ENCODE results near the gene FOXM1.
A peak's percentile ranks its signal among the peaks of the same experiment; 100 is the strongest.

FOXM1 gene, protein sequence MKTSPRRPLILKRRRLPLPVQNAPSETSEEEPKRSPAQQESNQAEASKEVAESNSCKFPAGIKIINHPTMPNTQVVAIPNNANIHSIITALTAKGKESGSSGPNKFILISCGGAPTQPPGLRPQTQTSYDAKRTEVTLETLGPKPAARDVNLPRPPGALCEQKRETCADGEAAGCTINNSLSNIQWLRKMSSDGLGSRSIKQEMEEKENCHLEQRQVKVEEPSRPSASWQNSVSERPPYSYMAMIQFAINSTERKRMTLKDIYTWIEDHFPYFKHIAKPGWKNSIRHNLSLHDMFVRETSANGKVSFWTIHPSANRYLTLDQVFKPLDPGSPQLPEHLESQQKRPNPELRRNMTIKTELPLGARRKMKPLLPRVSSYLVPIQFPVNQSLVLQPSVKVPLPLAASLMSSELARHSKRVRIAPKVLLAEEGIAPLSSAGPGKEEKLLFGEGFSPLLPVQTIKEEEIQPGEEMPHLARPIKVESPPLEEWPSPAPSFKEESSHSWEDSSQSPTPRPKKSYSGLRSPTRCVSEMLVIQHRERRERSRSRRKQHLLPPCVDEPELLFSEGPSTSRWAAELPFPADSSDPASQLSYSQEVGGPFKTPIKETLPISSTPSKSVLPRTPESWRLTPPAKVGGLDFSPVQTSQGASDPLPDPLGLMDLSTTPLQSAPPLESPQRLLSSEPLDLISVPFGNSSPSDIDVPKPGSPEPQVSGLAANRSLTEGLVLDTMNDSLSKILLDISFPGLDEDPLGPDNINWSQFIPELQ

GRCh38 chr12:2877047-2877952 lies at the start of gene FOXM1, which contains the start of gene RHNO1:
TSS of gene FOXM1 (minus strand) at chr12:2877174. CDS start at chr12:2874478, 2,696 bp downstream.
TSS of gene RHNO1 (plus strand) at chr12:2877223. CDS start at chr12:2885367, 8,144 bp downstream.
- H3K4me3 ChIP-seq (ENCODE audit: low read depth, low read length), result peak within 1 kb of the TSS; percentile 100

DNA sequence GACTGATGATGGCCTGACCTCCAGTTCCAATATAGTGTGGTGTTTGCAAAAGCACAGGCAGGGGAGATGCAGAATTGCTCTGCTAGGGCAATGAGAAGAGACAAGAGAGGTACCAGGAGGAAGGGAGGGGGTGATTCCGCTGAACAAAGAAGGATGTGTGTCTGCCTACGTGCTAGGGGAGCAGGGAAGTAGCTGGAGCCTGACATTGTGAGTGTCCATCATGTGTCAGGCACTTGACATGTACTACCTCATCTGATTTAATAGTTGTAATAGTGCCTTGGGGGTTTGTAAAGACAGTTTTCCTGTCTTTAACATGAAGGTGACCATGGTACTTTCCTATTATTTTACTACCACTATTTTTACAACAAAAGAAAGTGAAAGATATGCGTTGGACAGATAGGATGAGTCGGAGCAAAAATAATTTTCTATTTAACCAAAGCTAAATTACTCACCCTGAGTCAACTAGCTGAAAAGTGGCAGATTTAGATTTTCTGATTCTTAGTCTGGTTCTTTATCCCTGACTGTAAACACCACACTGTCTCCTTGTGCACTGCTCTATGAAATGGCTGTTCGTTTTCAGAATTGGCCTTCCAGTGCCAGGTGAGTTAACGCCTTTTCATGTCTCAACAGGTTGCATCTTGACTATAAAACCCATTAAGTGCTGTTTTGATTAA lies 48.5 kb upstream of the FOXM1 start:
- Histone ChIP-seq H3K36me3 (ENCODE audit: control insufficient read depth, insufficient read depth, low read length) (peaks cover 29% of the 10 kb centered on the region), H3K27me3 (ENCODE audit: control insufficient read depth, insufficient read depth, low read length) (no peaks in the 10 kb centered on the region), H3K27ac (ENCODE audit: low read depth, low read length) (no peak overlapping the region), H3K4me1 (ENCODE audit: control insufficient read depth, insufficient read depth, low read length) (peaks cover 14% of the 10 kb centered on the region), H3K9me3 (ENCODE audit: control insufficient read depth, insufficient read depth, low read length) (no peaks in the 10 kb centered on the region), H3K4me3 (ENCODE audit: low read depth, low read length) (no peak overlapping the region), H3K9ac (ENCODE audit: low read depth, low read length) (no peak overlapping the region)

More at GRCh38 chr12:2877047-2877952, at the start of gene FOXM1, which contains the start of gene RHNO1:
- Histone ChIP-seq H3K9ac (ENCODE audit: low read depth, low read length) (peak within 1 kb of the TSS; percentile 98), H3K9me3 (ENCODE audit: control insufficient read depth, insufficient read depth, low read length) (no peaks in the 10 kb centered on the region), H3K27ac (ENCODE audit: low read depth, low read length) (peak within 1 kb of the TSS; percentile 95), H3K27me3 (ENCODE audit: control insufficient read depth, insufficient read depth, low read length) (no peaks in the 10 kb centered on the region), H3K4me1 (ENCODE audit: control insufficient read depth, insufficient read depth, low read length) (peaks cover 11% of the 10 kb centered on the region), H3K36me3 (ENCODE audit: control insufficient read depth, insufficient read depth, low read length) (peaks cover 45% of the 10 kb centered on the region)

GRCh38 chr12:2924019-2924418 lies 47.0 kb upstream of the FOXM1 start:
- no peak overlapping the region for H3K27ac ChIP-seq (ENCODE audit: low read depth, low read length)
- no peaks in the 10 kb centered on the region for H3K9me3 ChIP-seq (ENCODE audit: control insufficient read depth, insufficient read depth, low read length)
- H3K4me1 ChIP-seq (ENCODE audit: control insufficient read depth, insufficient read depth, low read length), result peaks cover 14% of the 10 kb centered on the region
- H3K4me3 ChIP-seq (ENCODE audit: low read depth, low read length), result no peak overlapping the region
- H3K27me3 ChIP-seq (ENCODE audit: control insufficient read depth, insufficient read depth, low read length), result no peaks in the 10 kb centered on the region
- H3K9ac ChIP-seq (ENCODE audit: low read depth, low read length), result no peak overlapping the region
- H3K36me3 ChIP-seq (ENCODE audit: control insufficient read depth, insufficient read depth, low read length), result peaks cover 35% of the 10 kb centered on the region

GRCh38 chr12:2923057-2923456 lies 46.1 kb upstream of the FOXM1 start:
- H3K4me1 ChIP-seq (ENCODE audit: control insufficient read depth, insufficient read depth, low read length), result peaks cover 14% of the 10 kb centered on the region
- H3K9me3 ChIP-seq (ENCODE audit: control insufficient read depth, insufficient read depth, low read length), result no peaks in the 10 kb centered on the region
- peaks cover 35% of the 10 kb centered on the region for H3K36me3 ChIP-seq (ENCODE audit: control insufficient read depth, insufficient read depth, low read length)
- no peak overlapping the region for H3K9ac ChIP-seq (ENCODE audit: low read depth, low read length)
- no peaks in the 10 kb centered on the region for H3K27me3 ChIP-seq (ENCODE audit: control insufficient read depth, insufficient read depth, low read length)
- H3K27ac ChIP-seq (ENCODE audit: low read depth, low read length), result no peak overlapping the region
- H3K4me3 ChIP-seq (ENCODE audit: low read depth, low read length), result no peak overlapping the region

- no peaks in the 10 kb centered on the region for H3K27me3 ChIP-seq (ENCODE audit: control insufficient read depth, insufficient read depth, low read length)
- peaks cover 35% of the 10 kb centered on the region for H3K36me3 ChIP-seq (ENCODE audit: control insufficient read depth, insufficient read depth, low read length)
- no peak overlapping the region for H3K9ac ChIP-seq (ENCODE audit: low read depth, low read length)
- 0 out of 2 replicates have a peak overlapping the region, but pooled peaks have one; percentile 12 for H3K4me3 ChIP-seq (ENCODE audit: low read depth, low read length)
- peaks cover 14% of the 10 kb centered on the region for H3K4me1 ChIP-seq (ENCODE audit: control insufficient read depth, insufficient read depth, low read length)
- no peaks in the 10 kb centered on the region for H3K9me3 ChIP-seq (ENCODE audit: control insufficient read depth, insufficient read depth, low read length)
- peak overlapping the region; percentile 84 for H3K27ac ChIP-seq (ENCODE audit: low read depth, low read length)
Measured at GRCh38 chr12:2922329-2922728, 45.4 kb upstream of the FOXM1 start.

DNA sequence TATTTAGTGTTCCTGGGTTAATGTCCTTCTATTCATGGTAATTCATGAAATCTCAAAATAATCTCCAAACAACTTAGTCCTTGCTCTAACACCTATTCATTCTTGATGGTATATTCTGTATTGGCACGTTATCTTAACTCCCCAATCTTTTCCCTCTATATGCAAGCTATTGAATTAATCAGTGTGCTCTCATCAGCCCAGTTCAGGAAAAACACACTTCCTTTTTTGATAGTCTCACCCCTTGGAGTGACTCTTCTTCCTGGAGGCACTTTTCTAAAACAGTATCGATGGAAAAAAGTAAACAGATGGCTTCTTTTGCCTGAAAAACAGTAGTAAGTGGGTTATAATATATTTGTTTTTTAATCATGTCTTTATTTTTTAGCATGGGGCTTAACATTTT lies 42.3 kb upstream of the FOXM1 start:
- Histone ChIP-seq H3K27me3 (ENCODE audit: control insufficient read depth, insufficient read depth, low read length) (no peaks in the 10 kb centered on the region), H3K27ac (ENCODE audit: low read depth, low read length) (no peak overlapping the region), H3K4me3 (ENCODE audit: low read depth, low read length) (no peak overlapping the region), H3K9me3 (ENCODE audit: control insufficient read depth, insufficient read depth, low read length) (no peaks in the 10 kb centered on the region), H3K4me1 (ENCODE audit: control insufficient read depth, insufficient read depth, low read length) (peaks cover 14% of the 10 kb centered on the region), H3K9ac (ENCODE audit: low read depth, low read length) (no peak overlapping the region), H3K36me3 (ENCODE audit: control insufficient read depth, insufficient read depth, low read length) (peaks cover 24% of the 10 kb centered on the region)

GRCh38 chr12:2912216-2912575 lies 35.2 kb upstream of the FOXM1 start:
- Histone ChIP-seq H3K9me3 (ENCODE audit: control insufficient read depth, insufficient read depth, low read length) (no peaks in the 10 kb centered on the region), H3K27ac (ENCODE audit: low read depth, low read length) (peak overlapping the region; percentile 78), H3K4me3 (ENCODE audit: low read depth, low read length) (no peak overlapping the region), H3K9ac (ENCODE audit: low read depth, low read length) (no peak overlapping the region; the same call in 1 of the 2 replicates), H3K27me3 (ENCODE audit: control insufficient read depth, insufficient read depth, low read length) (no peaks in the 10 kb centered on the region), H3K4me1 (ENCODE audit: control insufficient read depth, insufficient read depth, low read length) (peaks cover 17% of the 10 kb centered on the region), H3K36me3 (ENCODE audit: control insufficient read depth, insufficient read depth, low read length) (peaks cover 4% of the 10 kb centered on the region)

GRCh38 chr12:2904260-2904659 lies 27.3 kb upstream of the FOXM1 start:
- no peaks in the 10 kb centered on the region for H3K9me3 ChIP-seq (ENCODE audit: control insufficient read depth, insufficient read depth, low read length)
- peaks cover 7% of the 10 kb centered on the region; the same call in 1 of the 2 replicates for H3K4me1 ChIP-seq (ENCODE audit: control insufficient read depth, insufficient read depth, low read length)
- no peaks in the 10 kb centered on the region for H3K27me3 ChIP-seq (ENCODE audit: control insufficient read depth, insufficient read depth, low read length)
- H3K9ac ChIP-seq (ENCODE audit: low read depth, low read length), result no peak overlapping the region
- no peak overlapping the region for H3K4me3 ChIP-seq (ENCODE audit: low read depth, low read length)
- no peak overlapping the region for H3K27ac ChIP-seq (ENCODE audit: low read depth, low read length)
- H3K36me3 ChIP-seq (ENCODE audit: control insufficient read depth, insufficient read depth, low read length), result no peaks in the 10 kb centered on the region

DNA sequence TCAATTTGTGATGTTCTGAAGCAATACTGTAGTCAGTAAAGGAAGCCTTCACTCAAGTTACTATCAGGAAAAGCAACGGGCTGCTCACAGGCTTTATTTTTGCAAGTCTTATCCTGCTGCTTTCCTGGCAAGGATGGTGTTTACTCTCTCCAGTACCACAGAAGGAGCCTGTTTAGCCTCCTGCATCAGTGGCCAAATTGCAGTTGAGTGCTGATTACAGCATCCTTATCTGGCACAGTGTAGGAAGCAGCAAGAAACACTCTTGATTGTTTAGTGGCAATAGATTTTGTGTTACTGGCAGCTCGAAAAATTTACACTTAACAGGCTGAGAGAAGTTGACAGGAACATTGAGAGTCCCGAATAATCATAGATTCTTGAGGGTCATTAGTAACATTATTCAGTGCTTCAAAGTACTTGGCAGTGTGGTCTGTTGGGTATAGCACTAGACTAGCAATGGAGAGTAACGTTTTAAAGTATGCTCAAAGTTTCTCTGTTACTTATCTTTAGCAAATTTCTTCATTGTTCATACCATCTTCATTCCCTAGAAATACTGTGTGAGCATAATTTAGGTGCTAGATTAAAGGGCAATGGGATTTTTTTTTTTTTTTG lies 25.4 kb upstream of the FOXM1 start:
- no peak overlapping the region for H3K27ac ChIP-seq (ENCODE audit: low read depth, low read length)
- H3K9ac ChIP-seq (ENCODE audit: low read depth, low read length), result no peak overlapping the region
- no peaks in the 10 kb centered on the region for H3K27me3 ChIP-seq (ENCODE audit: control insufficient read depth, insufficient read depth, low read length)
- H3K4me3 ChIP-seq (ENCODE audit: low read depth, low read length), result no peak overlapping the region
- peaks cover 3% of the 10 kb centered on the region; the same call in 1 of the 2 replicates for H3K4me1 ChIP-seq (ENCODE audit: control insufficient read depth, insufficient read depth, low read length)
- H3K9me3 ChIP-seq (ENCODE audit: control insufficient read depth, insufficient read depth, low read length), result no peaks in the 10 kb centered on the region
- H3K36me3 ChIP-seq (ENCODE audit: control insufficient read depth, insufficient read depth, low read length), result no peaks in the 10 kb centered on the region

- H3K9me3 ChIP-seq (ENCODE audit: control insufficient read depth, insufficient read depth, low read length), result no peaks in the 10 kb centered on the region
- no peak overlapping the region for H3K27ac ChIP-seq (ENCODE audit: low read depth, low read length)
- H3K36me3 ChIP-seq (ENCODE audit: control insufficient read depth, insufficient read depth, low read length), result no peaks in the 10 kb centered on the region
- no peaks in the 10 kb centered on the region for H3K27me3 ChIP-seq (ENCODE audit: control insufficient read depth, insufficient read depth, low read length)
- peaks cover 3% of the 10 kb centered on the region; the same call in 1 of the 2 replicates for H3K4me1 ChIP-seq (ENCODE audit: control insufficient read depth, insufficient read depth, low read length)
- H3K4me3 ChIP-seq (ENCODE audit: low read depth, low read length), result no peak overlapping the region
- no peak overlapping the region for H3K9ac ChIP-seq (ENCODE audit: low read depth, low read length)
Measured at GRCh38 chr12:2900642-2901041, 23.7 kb upstream of the FOXM1 start.

Data from HUES48 (cell line).